K562 (cell line): ENCODE data around the gene EMD. TPM values are rescaled to one million over a fixed set of nuclear protein-coding genes. Genes with fewer than 3 reads are reported as not detected.
A peak's percentile ranks its signal among the peaks of the same experiment; 100 is the strongest.

Experiments
- ARID1B ChIP-seq: fragments of 450-650 bp; IDR thresholded peaks from 2 replicates; pipeline ENCODE4 v1.6.1; 2016; ENCODE audit warnings: antibody characterized with exemption, mild to moderate bottlenecking, inconsistent platforms
- CBFA2T2 ChIP-seq: fragments of 450-650 bp; conservative IDR thresholded peaks from 2 replicates; pipeline ENCODE4 v1.6.1; 2017; ENCODE audit warnings: mild to moderate bottlenecking
- CBX1 ChIP-seq: sonication (generic); IDR thresholded peaks from 2 replicates; pipeline ENCODE4 v1.6.1; 2016; ENCODE audit warnings: antibody characterized with exemption, low read depth, mild to moderate bottlenecking
- EP300 ChIP-seq: IDR thresholded peaks from 2 replicates; pipeline ENCODE4 v1.6.1; 2012; ENCODE audit warnings: low read length, improper control_type of control experiment
- GTF2E2 ChIP-seq: fragments of 200-800 bp; sonication (Bioruptor generic); IDR thresholded peaks from 2 replicates; pipeline ENCODE4 v1.6.1; 2016; ENCODE audit warnings: missing genetic modification characterization, missing compliant biosample characterization
- HMGN3 ChIP-seq: IDR thresholded peaks from 2 replicates; pipeline ENCODE4 v1.6.1; 2011; ENCODE audit warnings: borderline replicate concordance, low read depth, mild to moderate bottlenecking, mixed read lengths, low read length; ENCODE audit not compliant: insufficient read length; ENCODE audit errors: extremely low read depth
- MCM5 ChIP-seq: fragments of 450-650 bp; IDR thresholded peaks from 2 replicates; pipeline ENCODE4 v1.6.1; 2016; ENCODE audit warnings: low read depth
- NCOR1 ChIP-seq: fragments of 450-650 bp; IDR thresholded peaks from 2 replicates; pipeline ENCODE4 v1.6.1; 2016; ENCODE audit warnings: mild to moderate bottlenecking, moderate library complexity
- NR2F6 ChIP-seq: fragments of 450-650 bp; formaldehyde crosslinking; IDR thresholded peaks from 2 replicates; pipeline ENCODE4 v1.4.0; 2020; ENCODE audit warnings: mild to moderate bottlenecking
- RB1 ChIP-seq: fragments of 450-650 bp; IDR thresholded peaks from 2 replicates; pipeline ENCODE4 v1.6.1; 2017; ENCODE audit warnings: low read depth, mild to moderate bottlenecking
- RBFOX2 ChIP-seq: fragments of 200-400 bp; formaldehyde crosslinking; IDR thresholded peaks from 2 replicates; pipeline ENCODE4 v1.6.1; 2017; ENCODE audit warnings: low read depth, mild to moderate bottlenecking, low read length, moderate library complexity
- SFPQ ChIP-seq: fragments of 200-400 bp; formaldehyde crosslinking; IDR thresholded peaks from 2 replicates; pipeline ENCODE4 v1.6.1; 2017; ENCODE audit warnings: mild to moderate bottlenecking, low read depth, low read length, moderate library complexity
- SMARCA4 ChIP-seq: fragments of 450-650 bp; IDR thresholded peaks from 2 replicates; pipeline ENCODE4 v1.6.1; 2016
- ZBTB1 ChIP-seq: sonication (generic); formaldehyde crosslinking; IDR thresholded peaks from 2 replicates; pipeline ENCODE4 v1.8.1; 2023; ENCODE audit warnings: missing genetic modification reagents, low read depth, mild to moderate bottlenecking, borderline replicate concordance
- ZMIZ1 ChIP-seq, 2 experiments: fragments of 150-350 bp in 1 of 2; IDR thresholded peaks; 2 replicates each; pipeline ENCODE4 v1.6.1; 2012 to 2016; ENCODE audit warnings: low read depth in 2 of 2, low read length in 2 of 2, mild to moderate bottlenecking in 1 of 2, moderate library complexity in 1 of 2
- ZNF3 ChIP-seq: fragments of 250-450 bp; sonication (Bioruptor Pico); IDR thresholded peaks from 2 replicates; pipeline ENCODE4 v1.5.0; 2021; ENCODE audit warnings: mild to moderate bottlenecking, moderate library complexity
- ZNF444 ChIP-seq: fragments of 250-450 bp; sonication (Bioruptor Pico); IDR thresholded peaks from 2 replicates; pipeline ENCODE4 v1.4.0; 2020; ENCODE audit warnings: mild to moderate bottlenecking, moderate library complexity
- ZNF507 ChIP-seq: conservative IDR thresholded peaks from 2 replicates; pipeline ENCODE4 v1.6.1; 2017; ENCODE audit warnings: missing genetic modification characterization, missing compliant biosample characterization
- ZNF57 ChIP-seq: fragments of 450-650 bp; formaldehyde crosslinking; IDR thresholded peaks from 2 replicates; pipeline ENCODE4 v1.4.0; 2020; ENCODE audit warnings: mild to moderate bottlenecking, moderate library complexity
- polyA plus RNA-seq, 8 experiments: library from polyadenylated mRNA; depleted of rRNA in 4 of 8; stranded (reverse) in 5 of 8; unstranded in 3 of 8; fragments of >200 nt; fragmentation: Nextera tagmentation in 2 of 8; fragmentation: Illumina TruSeq in 1 of 8; extraction: Ambion mirVana in 2 of 8; extraction: Trizol in 1 of 8; gene quantifications; 2 replicates each; pipeline versions ENCODE4 v1.2.1 to v1.2.3, GENCODE V29; 2011 to 2014; ENCODE audit warnings: inconsistent platforms in 1 of 8, missing spikeins in 1 of 8
- total RNA-seq, 7 experiments: library from RNA; depleted of rRNA in 6 of 7; stranded (reverse); fragments of >200 nt in 6 of 7; fragmentation: Illumina TruSeq in 2 of 7; extraction: Trizol in 2 of 7; gene quantifications; 2 replicates each; pipeline versions ENCODE4 v1.2.1 to v1.2.3, GENCODE V29; 2011 to 2021; ENCODE audit warnings: low replicate concordance in 1 of 7
- TF ChIP-seq, protein P1 (sequence below): sonication (generic); formaldehyde crosslinking; IDR thresholded peaks from 2 replicates; pipeline ENCODE4 v1.8.0; 2022; ENCODE audit warnings: mild to moderate bottlenecking, low read depth, missing genetic modification reagents
- TF ChIP-seq, protein P2 (sequence below): fragments of 450-650 bp; IDR thresholded peaks from 2 replicates; pipeline ENCODE4 v1.7.0; 2016; ENCODE audit warnings: borderline replicate concordance

The EMD gene
- total and polyA plus RNA-seq, 9 of the 15 experiments (the other 6 are each of a cell fraction or from before 2014, with no cell fraction given): 2.3 to 206 (median 61.9) TPM

DNA sequence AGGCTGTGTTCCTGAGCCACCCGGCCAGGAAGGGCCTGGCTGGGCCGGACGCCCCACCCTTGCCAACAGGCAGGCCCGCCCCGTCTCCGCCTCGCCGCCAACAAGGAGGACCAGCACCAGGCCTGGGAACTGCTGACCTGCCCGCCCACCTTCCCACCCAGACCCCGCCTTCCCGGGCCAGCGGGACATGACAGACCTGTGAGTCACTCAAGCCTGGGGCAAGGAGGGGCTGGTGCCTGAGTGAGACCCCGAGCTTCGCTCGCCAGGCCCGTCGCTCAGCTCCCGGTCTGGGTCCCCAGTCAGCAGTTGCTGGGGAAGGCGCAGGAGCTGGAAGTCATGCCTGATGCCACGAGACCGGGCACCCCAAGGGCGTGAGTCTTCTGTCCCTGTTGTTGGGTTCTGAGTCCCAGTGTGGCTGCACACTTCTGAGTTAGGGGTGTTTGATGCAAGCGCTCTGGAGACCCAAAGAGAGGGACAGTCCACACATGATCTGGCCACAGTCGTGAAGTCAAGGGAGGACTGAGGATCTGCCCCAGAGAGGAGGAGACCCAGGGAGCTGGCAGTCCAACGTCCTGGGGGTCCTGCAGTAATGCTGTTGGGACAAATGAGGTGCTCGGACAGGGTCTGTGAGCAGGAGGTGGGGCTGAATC is 30.3 kb downstream of the EMD start, which contains the start of gene DNASE1L1 (continued):
- TF ChIP-seq MCM5 (no peak), ZNF507 (tag) (no peak), NR2F6 (no peak), ZBTB1 (CRISPR knock-in tag) (no peak), NCOR1 (no peak), ZNF57 (CRISPR knock-in tag) (no peak), ZNF3 (CRISPR knock-in tag) (no peak), RB1 (peak; percentile 37), ZMIZ1 (IDR thresholded peaks at IDR 0.05; ENCODE audit: low read depth in 2 of 2, low read length in 2 of 2) (no peak), ARID1B (peak; percentile 74), SFPQ (no peak), ZNF444 (CRISPR knock-in tag) (no peak), SMARCA4 (peak; percentile 64), CBFA2T2 (no peak), EP300 (no peak), GTF2E2 (tag) (no peak), RBFOX2 (peak; percentile 69), CBX1 (peak; percentile 26; the same call in 1 of the 2 replicates), HMGN3 (peak; percentile 76)
- TF ChIP-seq, protein P1, sequence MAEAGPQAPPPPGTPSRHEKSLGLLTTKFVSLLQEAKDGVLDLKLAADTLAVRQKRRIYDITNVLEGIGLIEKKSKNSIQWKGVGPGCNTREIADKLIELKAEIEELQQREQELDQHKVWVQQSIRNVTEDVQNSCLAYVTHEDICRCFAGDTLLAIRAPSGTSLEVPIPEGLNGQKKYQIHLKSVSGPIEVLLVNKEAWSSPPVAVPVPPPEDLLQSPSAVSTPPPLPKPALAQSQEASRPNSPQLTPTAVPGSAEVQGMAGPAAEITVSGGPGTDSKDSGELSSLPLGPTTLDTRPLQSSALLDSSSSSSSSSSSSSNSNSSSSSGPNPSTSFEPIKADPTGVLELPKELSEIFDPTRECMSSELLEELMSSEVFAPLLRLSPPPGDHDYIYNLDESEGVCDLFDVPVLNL: no peak
- TF ChIP-seq, protein P2, sequence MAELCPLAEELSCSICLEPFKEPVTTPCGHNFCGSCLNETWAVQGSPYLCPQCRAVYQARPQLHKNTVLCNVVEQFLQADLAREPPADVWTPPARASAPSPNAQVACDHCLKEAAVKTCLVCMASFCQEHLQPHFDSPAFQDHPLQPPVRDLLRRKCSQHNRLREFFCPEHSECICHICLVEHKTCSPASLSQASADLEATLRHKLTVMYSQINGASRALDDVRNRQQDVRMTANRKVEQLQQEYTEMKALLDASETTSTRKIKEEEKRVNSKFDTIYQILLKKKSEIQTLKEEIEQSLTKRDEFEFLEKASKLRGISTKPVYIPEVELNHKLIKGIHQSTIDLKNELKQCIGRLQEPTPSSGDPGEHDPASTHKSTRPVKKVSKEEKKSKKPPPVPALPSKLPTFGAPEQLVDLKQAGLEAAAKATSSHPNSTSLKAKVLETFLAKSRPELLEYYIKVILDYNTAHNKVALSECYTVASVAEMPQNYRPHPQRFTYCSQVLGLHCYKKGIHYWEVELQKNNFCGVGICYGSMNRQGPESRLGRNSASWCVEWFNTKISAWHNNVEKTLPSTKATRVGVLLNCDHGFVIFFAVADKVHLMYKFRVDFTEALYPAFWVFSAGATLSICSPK: no peak
